K562 (cell line): Measurements from ENCODE around the gene CRK. TPM values are rescaled to one million over a fixed set of nuclear protein-coding genes. Genes with fewer than 3 reads are reported as not detected.

Experiments used
- ELF4 ChIP-seq: fragments of 450-650 bp; formaldehyde crosslinking; IDR thresholded peaks from 2 replicates; pipeline ENCODE4 v1.4.0; 2022; ENCODE audit warnings: missing genetic modification characterization
- EP300 ChIP-seq: IDR thresholded peaks from 2 replicates; pipeline ENCODE4 v1.6.1; 2012; ENCODE audit warnings: low read length, improper control_type of control experiment
- MYNN ChIP-seq, 2 experiments: sonication (generic); formaldehyde crosslinking in 1 of 2; IDR thresholded peaks; 2 replicates each; pipeline versions ENCODE4 v1.5.0 to v1.6.1; 2016 to 2020; ENCODE audit warnings: antibody characterized with exemption in 1 of 2, missing genetic modification reagents in 1 of 2
- NFRKB ChIP-seq: fragments of 450-650 bp; IDR thresholded peaks from 2 replicates; pipeline ENCODE4 v1.6.1; 2016; ENCODE audit warnings: low read depth
- ZBTB33 ChIP-seq: sonication (generic); formaldehyde crosslinking; IDR thresholded peaks from 2 replicates; pipeline ENCODE4 v1.8.1; 2023; ENCODE audit warnings: mild to moderate bottlenecking, missing genetic modification reagents
- ZFP36 ChIP-seq: fragments of 150-350 bp; IDR thresholded peaks from 2 replicates; pipeline ENCODE4 v1.6.1; 2018; ENCODE audit warnings: low read length, low read depth; ENCODE audit not compliant: partially characterized antibody
- ZNF589 ChIP-seq: fragments of 200-800 bp; sonication (Bioruptor generic); IDR thresholded peaks from 2 replicates; pipeline ENCODE4 v1.6.1; 2016; ENCODE audit warnings: low read depth, missing genetic modification characterization, missing compliant biosample characterization
- polyA plus RNA-seq, 8 experiments: library from polyadenylated mRNA; depleted of rRNA in 4 of 8; stranded (reverse) in 5 of 8; unstranded in 3 of 8; fragments of >200 nt; fragmentation: Nextera tagmentation in 2 of 8; fragmentation: Illumina TruSeq in 1 of 8; extraction: Ambion mirVana in 2 of 8; extraction: Trizol in 1 of 8; gene quantifications; 2 replicates each; pipeline versions ENCODE4 v1.2.1 to v1.2.3, GENCODE V29; 2011 to 2014; ENCODE audit warnings: inconsistent platforms in 1 of 8, missing spikeins in 1 of 8
- total RNA-seq, 7 experiments: library from RNA; depleted of rRNA in 6 of 7; stranded (reverse); fragments of >200 nt in 6 of 7; fragmentation: Illumina TruSeq in 2 of 7; extraction: Trizol in 2 of 7; gene quantifications; 2 replicates each; pipeline versions ENCODE4 v1.2.1 to v1.2.3, GENCODE V29; 2011 to 2021; ENCODE audit warnings: low replicate concordance in 1 of 7
- TF ChIP-seq, protein P1 (sequence below): fragments of 200-600 bp; sonication (generic); IDR thresholded peaks from one replicate; pipeline ENCODE4 v1.6.1; 2012; ENCODE audit warnings: mild to moderate bottlenecking, low read depth, low read length, inconsistent platforms
- TF ChIP-seq, protein P2 (sequence below): fragments of 200-800 bp; sonication (Bioruptor generic); IDR thresholded peaks from 2 replicates; pipeline ENCODE4 v1.6.1; 2017; ENCODE audit warnings: missing genetic modification characterization, missing compliant biosample characterization
- TF ChIP-seq, protein P3 (sequence below), 2 experiments: fragments of 450-650 bp; conservative IDR thresholded peaks; 2 replicates each; pipeline ENCODE4 v1.6.1; 2017; ENCODE audit warnings: mild to moderate bottlenecking in 2 of 2, moderate library complexity in 2 of 2

CRK gene
- total and polyA plus RNA-seq, 9 of the 15 experiments (the other 6 are each of a cell fraction or from before 2014, with no cell fraction given), result 13.1 to 40.2 (median 26.1) TPM

GRCh38 chr17:1484676-1485422, 28.8 kb upstream of the CRK start (continued):
- no peak for TF ChIP-seq ZBTB33 (CRISPR knock-in tag)
- no peak for TF ChIP-seq ELF4
- peak; percentile 41; the same call in 1 of the 2 replicates for TF ChIP-seq MYNN (IDR thresholded peaks at IDR 0.05)
- TF ChIP-seq MYNN (CRISPR knock-in tag; IDR thresholded peaks at IDR 0.05), result no peak
- no peak for TF ChIP-seq ZFP36
- TF ChIP-seq NFRKB, result no peak
- TF ChIP-seq, protein P1, sequence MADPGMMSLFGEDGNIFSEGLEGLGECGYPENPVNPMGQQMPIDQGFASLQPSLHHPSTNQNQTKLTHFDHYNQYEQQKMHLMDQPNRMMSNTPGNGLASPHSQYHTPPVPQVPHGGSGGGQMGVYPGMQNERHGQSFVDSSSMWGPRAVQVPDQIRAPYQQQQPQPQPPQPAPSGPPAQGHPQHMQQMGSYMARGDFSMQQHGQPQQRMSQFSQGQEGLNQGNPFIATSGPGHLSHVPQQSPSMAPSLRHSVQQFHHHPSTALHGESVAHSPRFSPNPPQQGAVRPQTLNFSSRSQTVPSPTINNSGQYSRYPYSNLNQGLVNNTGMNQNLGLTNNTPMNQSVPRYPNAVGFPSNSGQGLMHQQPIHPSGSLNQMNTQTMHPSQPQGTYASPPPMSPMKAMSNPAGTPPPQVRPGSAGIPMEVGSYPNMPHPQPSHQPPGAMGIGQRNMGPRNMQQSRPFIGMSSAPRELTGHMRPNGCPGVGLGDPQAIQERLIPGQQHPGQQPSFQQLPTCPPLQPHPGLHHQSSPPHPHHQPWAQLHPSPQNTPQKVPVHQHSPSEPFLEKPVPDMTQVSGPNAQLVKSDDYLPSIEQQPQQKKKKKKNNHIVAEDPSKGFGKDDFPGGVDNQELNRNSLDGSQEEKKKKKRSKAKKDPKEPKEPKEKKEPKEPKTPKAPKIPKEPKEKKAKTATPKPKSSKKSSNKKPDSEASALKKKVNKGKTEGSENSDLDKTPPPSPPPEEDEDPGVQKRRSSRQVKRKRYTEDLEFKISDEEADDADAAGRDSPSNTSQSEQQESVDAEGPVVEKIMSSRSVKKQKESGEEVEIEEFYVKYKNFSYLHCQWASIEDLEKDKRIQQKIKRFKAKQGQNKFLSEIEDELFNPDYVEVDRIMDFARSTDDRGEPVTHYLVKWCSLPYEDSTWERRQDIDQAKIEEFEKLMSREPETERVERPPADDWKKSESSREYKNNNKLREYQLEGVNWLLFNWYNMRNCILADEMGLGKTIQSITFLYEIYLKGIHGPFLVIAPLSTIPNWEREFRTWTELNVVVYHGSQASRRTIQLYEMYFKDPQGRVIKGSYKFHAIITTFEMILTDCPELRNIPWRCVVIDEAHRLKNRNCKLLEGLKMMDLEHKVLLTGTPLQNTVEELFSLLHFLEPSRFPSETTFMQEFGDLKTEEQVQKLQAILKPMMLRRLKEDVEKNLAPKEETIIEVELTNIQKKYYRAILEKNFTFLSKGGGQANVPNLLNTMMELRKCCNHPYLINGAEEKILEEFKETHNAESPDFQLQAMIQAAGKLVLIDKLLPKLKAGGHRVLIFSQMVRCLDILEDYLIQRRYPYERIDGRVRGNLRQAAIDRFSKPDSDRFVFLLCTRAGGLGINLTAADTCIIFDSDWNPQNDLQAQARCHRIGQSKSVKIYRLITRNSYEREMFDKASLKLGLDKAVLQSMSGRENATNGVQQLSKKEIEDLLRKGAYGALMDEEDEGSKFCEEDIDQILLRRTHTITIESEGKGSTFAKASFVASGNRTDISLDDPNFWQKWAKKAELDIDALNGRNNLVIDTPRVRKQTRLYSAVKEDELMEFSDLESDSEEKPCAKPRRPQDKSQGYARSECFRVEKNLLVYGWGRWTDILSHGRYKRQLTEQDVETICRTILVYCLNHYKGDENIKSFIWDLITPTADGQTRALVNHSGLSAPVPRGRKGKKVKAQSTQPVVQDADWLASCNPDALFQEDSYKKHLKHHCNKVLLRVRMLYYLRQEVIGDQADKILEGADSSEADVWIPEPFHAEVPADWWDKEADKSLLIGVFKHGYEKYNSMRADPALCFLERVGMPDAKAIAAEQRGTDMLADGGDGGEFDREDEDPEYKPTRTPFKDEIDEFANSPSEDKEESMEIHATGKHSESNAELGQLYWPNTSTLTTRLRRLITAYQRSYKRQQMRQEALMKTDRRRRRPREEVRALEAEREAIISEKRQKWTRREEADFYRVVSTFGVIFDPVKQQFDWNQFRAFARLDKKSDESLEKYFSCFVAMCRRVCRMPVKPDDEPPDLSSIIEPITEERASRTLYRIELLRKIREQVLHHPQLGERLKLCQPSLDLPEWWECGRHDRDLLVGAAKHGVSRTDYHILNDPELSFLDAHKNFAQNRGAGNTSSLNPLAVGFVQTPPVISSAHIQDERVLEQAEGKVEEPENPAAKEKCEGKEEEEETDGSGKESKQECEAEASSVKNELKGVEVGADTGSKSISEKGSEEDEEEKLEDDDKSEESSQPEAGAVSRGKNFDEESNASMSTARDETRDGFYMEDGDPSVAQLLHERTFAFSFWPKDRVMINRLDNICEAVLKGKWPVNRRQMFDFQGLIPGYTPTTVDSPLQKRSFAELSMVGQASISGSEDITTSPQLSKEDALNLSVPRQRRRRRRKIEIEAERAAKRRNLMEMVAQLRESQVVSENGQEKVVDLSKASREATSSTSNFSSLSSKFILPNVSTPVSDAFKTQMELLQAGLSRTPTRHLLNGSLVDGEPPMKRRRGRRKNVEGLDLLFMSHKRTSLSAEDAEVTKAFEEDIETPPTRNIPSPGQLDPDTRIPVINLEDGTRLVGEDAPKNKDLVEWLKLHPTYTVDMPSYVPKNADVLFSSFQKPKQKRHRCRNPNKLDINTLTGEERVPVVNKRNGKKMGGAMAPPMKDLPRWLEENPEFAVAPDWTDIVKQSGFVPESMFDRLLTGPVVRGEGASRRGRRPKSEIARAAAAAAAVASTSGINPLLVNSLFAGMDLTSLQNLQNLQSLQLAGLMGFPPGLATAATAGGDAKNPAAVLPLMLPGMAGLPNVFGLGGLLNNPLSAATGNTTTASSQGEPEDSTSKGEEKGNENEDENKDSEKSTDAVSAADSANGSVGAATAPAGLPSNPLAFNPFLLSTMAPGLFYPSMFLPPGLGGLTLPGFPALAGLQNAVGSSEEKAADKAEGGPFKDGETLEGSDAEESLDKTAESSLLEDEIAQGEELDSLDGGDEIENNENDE, result no peak
- TF ChIP-seq, protein P2, sequence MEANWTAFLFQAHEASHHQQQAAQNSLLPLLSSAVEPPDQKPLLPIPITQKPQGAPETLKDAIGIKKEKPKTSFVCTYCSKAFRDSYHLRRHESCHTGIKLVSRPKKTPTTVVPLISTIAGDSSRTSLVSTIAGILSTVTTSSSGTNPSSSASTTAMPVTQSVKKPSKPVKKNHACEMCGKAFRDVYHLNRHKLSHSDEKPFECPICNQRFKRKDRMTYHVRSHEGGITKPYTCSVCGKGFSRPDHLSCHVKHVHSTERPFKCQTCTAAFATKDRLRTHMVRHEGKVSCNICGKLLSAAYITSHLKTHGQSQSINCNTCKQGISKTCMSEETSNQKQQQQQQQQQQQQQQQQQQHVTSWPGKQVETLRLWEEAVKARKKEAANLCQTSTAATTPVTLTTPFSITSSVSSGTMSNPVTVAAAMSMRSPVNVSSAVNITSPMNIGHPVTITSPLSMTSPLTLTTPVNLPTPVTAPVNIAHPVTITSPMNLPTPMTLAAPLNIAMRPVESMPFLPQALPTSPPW, result peak; percentile 74
- TF ChIP-seq ZNF589 (CRISPR knock-in tag), result no peak
- TF ChIP-seq EP300, result no peak
- TF ChIP-seq, protein P3, sequence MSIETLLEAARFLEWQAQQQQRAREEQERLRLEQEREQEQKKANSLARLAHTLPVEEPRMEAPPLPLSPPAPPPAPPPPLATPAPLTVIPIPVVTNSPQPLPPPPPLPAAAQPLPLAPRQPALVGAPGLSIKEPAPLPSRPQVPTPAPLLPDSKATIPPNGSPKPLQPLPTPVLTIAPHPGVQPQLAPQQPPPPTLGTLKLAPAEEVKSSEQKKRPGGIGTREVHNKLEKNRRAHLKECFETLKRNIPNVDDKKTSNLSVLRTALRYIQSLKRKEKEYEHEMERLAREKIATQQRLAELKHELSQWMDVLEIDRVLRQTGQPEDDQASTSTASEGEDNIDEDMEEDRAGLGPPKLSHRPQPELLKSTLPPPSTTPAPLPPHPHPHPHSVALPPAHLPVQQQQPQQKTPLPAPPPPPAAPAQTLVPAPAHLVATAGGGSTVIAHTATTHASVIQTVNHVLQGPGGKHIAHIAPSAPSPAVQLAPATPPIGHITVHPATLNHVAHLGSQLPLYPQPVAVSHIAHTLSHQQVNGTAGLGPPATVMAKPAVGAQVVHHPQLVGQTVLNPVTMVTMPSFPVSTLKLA (conservative IDR thresholded peaks at IDR 0.05), result peak in 1 of 2 experiments; percentile 65; a peak in 2 of 4 replicates
